Measurements from ENCODE around the gene TRIM28. TPM values are rescaled to one million over a fixed set of nuclear protein-coding genes. Genes with fewer than 3 reads are reported as not detected.

TRIM28 gene
- total and polyA plus RNA-seq, 2 donors (not counting 3 experiments of a cell fraction or from before 2014, with no cell fraction given) = 429 to 521 TPM

DNA sequence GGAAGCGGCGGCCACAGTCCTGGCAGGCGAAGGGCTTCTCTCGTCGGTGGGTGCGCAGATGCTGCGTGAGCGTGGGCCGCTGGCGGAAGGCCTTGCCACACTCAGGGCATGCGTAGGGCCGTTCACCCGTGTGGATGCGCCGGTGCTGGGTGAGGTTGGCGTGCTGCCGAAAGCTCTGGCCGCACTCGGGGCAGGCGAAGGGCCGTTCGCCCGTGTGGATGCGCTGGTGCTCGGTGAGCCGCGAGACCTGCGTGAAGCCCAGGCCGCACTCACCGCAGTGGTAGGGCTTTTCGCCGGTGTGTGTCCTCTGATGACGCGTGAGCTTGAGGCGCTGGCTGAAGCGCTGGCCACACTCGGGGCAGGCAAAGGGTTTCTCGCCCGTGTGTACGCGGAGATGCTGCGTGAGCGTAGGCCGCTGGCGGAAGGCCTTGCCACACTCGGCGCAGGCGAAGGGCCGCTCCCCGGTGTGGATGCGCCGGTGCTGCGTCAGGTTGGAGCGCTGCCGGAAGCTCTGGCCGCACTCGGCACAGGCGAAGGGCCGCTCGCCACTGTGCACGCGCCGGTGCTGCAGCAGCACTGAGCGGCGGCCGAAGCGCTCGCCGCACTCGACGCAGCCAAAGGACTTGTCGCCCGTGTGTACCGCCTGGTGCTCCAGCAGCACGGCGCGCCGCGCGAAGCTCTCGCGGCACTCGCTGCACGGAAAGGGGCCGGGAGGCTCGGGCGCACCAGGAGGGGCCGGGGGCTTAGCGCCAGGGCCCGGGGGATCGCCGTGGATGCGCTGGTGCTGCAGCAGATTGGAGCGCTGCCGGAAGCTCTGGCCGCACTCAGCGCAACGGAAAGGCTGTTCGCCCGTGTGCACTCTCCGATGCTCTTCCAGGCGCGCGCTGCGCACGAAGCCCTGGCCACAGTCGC, 18.5 kb downstream of the TRIM28 start:
- Histone ChIP-seq H3K36me3 (ENCODE audit: control insufficient read depth in 2 of 2, extremely low read depth in 1 of 2, insufficient read depth in 2 of 2, low read length in 2 of 2) (no peaks in the 10 kb centered on the region), H4K20me1 (replicated peaks; ENCODE audit: control insufficient read depth, extremely low read depth, insufficient read depth, low read length) (no peaks in the 10 kb centered on the region), H3K27me3 (ENCODE audit: control insufficient read depth in 2 of 2, insufficient read depth in 2 of 2, low read length in 2 of 2) (peaks cover 11 to 22% of the 10 kb centered on the region in 2 experiments), H3K9ac (replicated peaks; ENCODE audit: extremely low read depth, insufficient read depth, low read length) (no peak overlapping the region), H3K4me2 (ENCODE audit: insufficient read depth, low read length) (peak overlapping the region; percentile 43), H3K4me1 (ENCODE audit: control insufficient read depth, extremely low read depth, insufficient read depth, low read length) (peaks cover 24% of the 10 kb centered on the region), H3K9me1 (replicated peaks; ENCODE audit: control insufficient read depth, extremely low read depth, insufficient read depth, low read length) (no peaks in the 10 kb centered on the region), H2AFZ (ENCODE audit: low read depth, low read length) (no peak overlapping the region), H3K4me3 (replicated peaks in 1 of 3; ENCODE audit: insufficient read depth in 1 of 3, low read depth in 1 of 3, low read length in 3 of 3) (peak overlapping the region in 2 of 3 experiments; percentile 6 to 17), H3K27ac (ENCODE audit: insufficient read depth, low read depth, low read length) (no peak overlapping the region), H3K9me3 (replicated peaks; ENCODE audit: control insufficient read depth, insufficient read depth, low read length) (no peaks in the 10 kb centered on the region), H3K79me2 (ENCODE audit: control insufficient read depth, insufficient read depth, low read length) (peaks cover 8% of the 10 kb centered on the region)
- POLR2A ChIA-PET = interaction anchor here (1.1 to 1.4 kb wide), 2 partner anchors 14 to 18 kb away, joined by 3 read pairs; partner anchors contain the start of gene TRIM28
- intact Hi-C loops (cut with micrococcal nuclease) = no loop called here
- DNase-seq (ENCODE audit: low read depth, low spot score) (peak; percentile 37), FAIRE-seq (no peak)
- CTCF ChIA-PET = interaction anchor here (1.0 to 2.2 kb wide), 3 partner anchors 19 to 48 kb away, joined by 3 to 13 read pairs (median 7); partner anchors contain the start of gene ZBTB45
- dilution Hi-C loops (cut with MboI; ENCODE audit: extremely low pct_ligation_motif_present, low sequenced_read_pairs) = no loop called here
- TF ChIP-seq EZH2 (IDR thresholded peaks at IDR 0.05; ENCODE audit: borderline replicate concordance, low read depth, low read length, severe bottlenecking) = peak; percentile 67
- TF ChIP-seq POLR2A (IDR thresholded peaks at IDR 0.05; ENCODE audit: low read depth, low read length) = peak; percentile 30
- TF ChIP-seq FOS (IDR thresholded peaks at IDR 0.05; ENCODE audit: borderline replicate concordance, insufficient read depth, low read length) = no peak
- TF ChIP-seq JUN (IDR thresholded peaks at IDR 0.05; ENCODE audit: borderline replicate concordance, insufficient read depth, insufficient read length, low read depth) = no peak
- TF ChIP-seq POLR2AphosphoS5 (IDR thresholded peaks at IDR 0.05; ENCODE audit: insufficient read depth, low read depth, low read length) = peak; percentile 39
- TF ChIP-seq, protein P1, sequence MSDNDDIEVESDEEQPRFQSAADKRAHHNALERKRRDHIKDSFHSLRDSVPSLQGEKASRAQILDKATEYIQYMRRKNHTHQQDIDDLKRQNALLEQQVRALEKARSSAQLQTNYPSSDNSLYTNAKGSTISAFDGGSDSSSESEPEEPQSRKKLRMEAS (IDR thresholded peaks at IDR 0.05; ENCODE audit: insufficient read depth, insufficient read length) = no peak
- TF ChIP-seq, protein P2, sequence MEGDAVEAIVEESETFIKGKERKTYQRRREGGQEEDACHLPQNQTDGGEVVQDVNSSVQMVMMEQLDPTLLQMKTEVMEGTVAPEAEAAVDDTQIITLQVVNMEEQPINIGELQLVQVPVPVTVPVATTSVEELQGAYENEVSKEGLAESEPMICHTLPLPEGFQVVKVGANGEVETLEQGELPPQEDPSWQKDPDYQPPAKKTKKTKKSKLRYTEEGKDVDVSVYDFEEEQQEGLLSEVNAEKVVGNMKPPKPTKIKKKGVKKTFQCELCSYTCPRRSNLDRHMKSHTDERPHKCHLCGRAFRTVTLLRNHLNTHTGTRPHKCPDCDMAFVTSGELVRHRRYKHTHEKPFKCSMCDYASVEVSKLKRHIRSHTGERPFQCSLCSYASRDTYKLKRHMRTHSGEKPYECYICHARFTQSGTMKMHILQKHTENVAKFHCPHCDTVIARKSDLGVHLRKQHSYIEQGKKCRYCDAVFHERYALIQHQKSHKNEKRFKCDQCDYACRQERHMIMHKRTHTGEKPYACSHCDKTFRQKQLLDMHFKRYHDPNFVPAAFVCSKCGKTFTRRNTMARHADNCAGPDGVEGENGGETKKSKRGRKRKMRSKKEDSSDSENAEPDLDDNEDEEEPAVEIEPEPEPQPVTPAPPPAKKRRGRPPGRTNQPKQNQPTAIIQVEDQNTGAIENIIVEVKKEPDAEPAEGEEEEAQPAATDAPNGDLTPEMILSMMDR (IDR thresholded peaks at IDR 0.05; ENCODE audit: extremely low read depth in 1 of 2, insufficient read depth in 1 of 2, low read depth in 1 of 2, low read length in 2 of 2) = no peak
- no peak for TF ChIP-seq MYC (IDR thresholded peaks at IDR 0.05; ENCODE audit: low read depth, low read length)
- no peak for TF ChIP-seq GATA2 (IDR thresholded peaks at IDR 0.05; ENCODE audit: insufficient read depth, insufficient read length, low read depth, low read length)
- no TSS peak for BruUV-seq (replicated peaks)
